ENCODE results near the gene DIO1.

Gene DIO1

GRCh38 chr1:53943490-53944043, 49.6 kb downstream of the DIO1 start:
- DNase-seq = no peak

- DNase-seq = no peak
Observed at GRCh38 chr1:53944469-53945182, 50.6 kb downstream of the DIO1 start.

- no peak for DNase-seq
Observed at GRCh38 chr1:53945183-53945432, 51.1 kb downstream of the DIO1 start.

- peak; percentile 100 for DNase-seq
Observed at GRCh38 chr1:53945433-53946251, 51.7 kb downstream of the DIO1 start, which contains the start of gene IFT25. Gene IFT25, minus strand, starts transcription at chr1:53945699. Its CDS starts 5,617 bp downstream, at chr1:53940082.

- DNase-seq = no peak
Observed at GRCh38 chr1:53946252-53947171, 52.5 kb downstream of the DIO1 start, which contains the start of gene LRRC42. Gene LRRC42, plus strand, starts transcription at chr1:53946350. Its CDS starts 5,650 bp downstream, at chr1:53952000.

- no peak for DNase-seq
Observed at GRCh38 chr1:53947172-53947907, 53.4 kb downstream of the DIO1 start.

GRCh38 chr1:53948291-53948690, 54.3 kb downstream of the DIO1 start:
- no peak for DNase-seq

- no peak for DNase-seq
Observed at GRCh38 chr1:53949023-53949990, 55.3 kb downstream of the DIO1 start.

- no peak for DNase-seq
Observed at GRCh38 chr1:53951697-53952096, 57.7 kb downstream of the DIO1 start.

GRCh38 chr1:53954128-53954527, 60.1 kb downstream of the DIO1 start:
- no peak for DNase-seq

GRCh38 chr1:53956308-53957168, 62.6 kb downstream of the DIO1 start:
- no peak for DNase-seq

GRCh38 chr1:53957194-53957818, 63.3 kb downstream of the DIO1 start:
- DNase-seq = no peak

- no peak for DNase-seq
Observed at GRCh38 chr1:53959664-53960250, 65.8 kb downstream of the DIO1 start.
